HTERT RPE-1 (cell line): ENCODE data around the gene FALEC.

Source experiments
- in situ Hi-C: fragments of 300-500 bp; cut with MboI; formaldehyde crosslinking; loops from 4 replicates; pipeline ENCODE4 v1.14.3; 2020; ENCODE audit warnings: low sequenced_read_pairs

Gene FALEC

DNA sequence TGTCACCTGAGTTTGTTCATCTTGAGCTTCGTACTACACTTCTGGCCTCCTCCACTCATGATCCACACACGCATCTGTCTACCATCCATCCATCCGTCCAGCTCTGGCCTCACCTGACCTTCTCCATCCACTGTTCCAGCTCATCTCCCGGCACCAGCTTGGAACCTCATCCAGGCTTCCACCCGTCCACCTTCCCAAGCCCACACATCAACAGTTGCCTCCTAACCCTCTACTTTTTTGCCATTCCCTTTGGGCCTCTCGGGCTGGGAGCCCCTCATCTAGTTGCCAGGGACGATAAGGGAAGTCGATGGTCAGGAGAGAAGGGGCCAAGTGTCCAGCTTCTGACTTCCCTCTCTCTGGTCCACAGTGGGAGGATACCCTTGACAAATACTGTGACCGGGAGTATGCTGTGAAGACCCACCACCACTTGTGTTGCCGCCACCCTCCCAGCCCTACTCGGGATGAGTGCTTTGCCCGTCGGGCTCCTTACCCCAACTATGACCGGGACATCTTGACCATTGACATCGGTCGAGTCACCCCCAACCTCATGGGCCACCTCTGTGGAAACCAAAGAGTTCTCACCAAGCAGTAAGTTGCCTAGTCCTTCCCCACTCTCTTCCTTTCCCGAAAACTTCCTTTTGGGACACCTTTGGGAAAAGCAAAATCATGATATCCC lies 3.4 kb upstream of the FALEC start:
- in situ Hi-C loops, result no loop called here

- in situ Hi-C loops, result no loop called here
Observed at GRCh38 chr1:150512846-150513245, 2.7 kb upstream of the FALEC start.

- in situ Hi-C loops, result no loop called here
Observed at GRCh38 chr1:150513351-150513791, 2.2 kb upstream of the FALEC start.

- in situ Hi-C loops, result no loop called here
Observed at GRCh38 chr1:150514260-150514659, 1.3 kb upstream of the FALEC start.

DNA sequence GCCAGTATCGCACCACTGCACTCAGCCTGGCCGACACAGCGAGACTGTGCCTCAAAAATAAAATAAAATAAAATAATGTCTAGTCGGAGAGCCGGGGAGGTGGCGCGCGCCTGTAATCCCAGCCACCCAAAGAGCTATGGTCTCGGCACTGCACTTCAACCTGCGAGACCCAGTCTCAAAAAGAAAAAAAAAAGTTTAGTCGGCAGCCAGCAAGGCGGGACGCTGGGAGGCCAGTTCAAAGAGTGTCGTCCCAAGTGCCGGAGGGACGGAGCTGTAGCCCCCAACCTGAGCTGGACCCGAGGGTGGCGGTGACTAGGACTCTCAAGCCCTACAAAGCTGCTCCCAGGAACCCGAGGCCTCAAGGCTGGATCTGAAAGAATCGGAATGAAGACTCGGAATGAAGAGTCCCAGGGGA lies 632 bp upstream of the FALEC start:
- in situ Hi-C loops, result no loop called here

DNA sequence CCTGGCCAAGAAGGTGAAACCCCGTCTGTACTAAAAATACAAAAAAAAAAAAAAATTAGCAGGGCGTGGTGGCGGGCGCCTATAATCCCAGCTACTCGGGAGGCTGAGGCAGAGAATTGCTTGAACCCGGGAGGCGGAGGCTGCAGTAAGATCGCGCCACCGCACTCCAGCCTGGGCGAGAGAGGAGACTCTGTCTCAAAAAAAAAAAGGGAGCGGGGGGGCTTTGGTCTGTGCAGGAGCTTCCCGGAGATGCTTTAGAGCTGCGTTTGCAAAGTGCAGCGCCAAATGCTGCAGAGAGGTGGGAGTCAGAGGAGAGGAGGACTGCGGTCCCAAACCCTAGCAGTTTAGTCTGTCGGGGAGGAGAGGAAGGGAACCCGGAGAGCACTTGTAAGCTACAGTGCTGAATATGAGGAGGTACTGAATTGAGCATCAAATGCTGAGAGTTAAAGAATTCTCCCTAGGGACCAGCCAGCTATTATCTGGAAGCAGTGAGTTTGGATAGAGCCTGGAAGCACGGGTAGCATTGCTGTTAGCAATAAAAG lies 569 bp downstream of the FALEC start:
- in situ Hi-C loops, result no loop called here

DNA sequence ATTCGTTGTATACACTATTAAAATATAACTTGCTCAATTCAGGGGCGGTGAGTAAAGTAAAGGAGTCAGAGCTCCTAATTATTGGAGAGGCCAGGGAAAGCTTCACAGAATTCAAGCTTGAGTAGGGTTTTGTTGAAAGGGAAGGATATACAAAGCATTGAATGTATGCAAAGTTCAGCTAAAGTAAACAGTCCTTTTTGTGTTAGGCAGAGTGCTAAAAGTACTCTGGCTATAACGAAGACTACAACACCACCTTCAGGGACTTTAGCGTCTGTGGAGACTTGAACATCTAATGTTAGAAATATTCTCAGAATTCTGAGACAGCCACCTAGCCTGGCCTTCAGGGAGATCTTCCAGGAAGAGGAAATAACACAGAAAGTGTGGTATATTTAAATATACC lies 1.1 kb downstream of the FALEC start:
- in situ Hi-C loops, result no loop called here

- in situ Hi-C loops, result no loop called here
Observed at GRCh38 chr1:150521196-150521968, 5.8 kb downstream of the FALEC start.

DNA sequence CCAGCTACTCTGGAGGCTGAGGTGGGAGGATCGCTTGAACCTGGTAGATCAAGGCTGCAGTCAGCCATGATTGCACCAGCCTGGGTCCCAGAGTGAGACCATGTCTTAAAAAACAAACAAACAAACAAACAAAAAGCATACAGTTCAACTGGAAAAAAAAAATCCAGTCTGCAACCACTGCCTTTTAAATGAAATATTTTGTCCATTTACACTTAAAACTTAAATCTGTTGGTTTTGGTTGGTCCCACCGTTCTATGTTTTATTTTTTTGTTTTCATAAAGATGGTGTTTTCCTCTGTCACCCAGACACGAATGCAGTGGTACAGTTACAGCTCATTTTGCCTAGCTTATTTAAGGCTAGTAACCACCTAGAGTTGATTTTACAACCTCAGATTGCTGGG lies 9.8 kb downstream of the FALEC start:
- in situ Hi-C loops, result no loop called here

DNA sequence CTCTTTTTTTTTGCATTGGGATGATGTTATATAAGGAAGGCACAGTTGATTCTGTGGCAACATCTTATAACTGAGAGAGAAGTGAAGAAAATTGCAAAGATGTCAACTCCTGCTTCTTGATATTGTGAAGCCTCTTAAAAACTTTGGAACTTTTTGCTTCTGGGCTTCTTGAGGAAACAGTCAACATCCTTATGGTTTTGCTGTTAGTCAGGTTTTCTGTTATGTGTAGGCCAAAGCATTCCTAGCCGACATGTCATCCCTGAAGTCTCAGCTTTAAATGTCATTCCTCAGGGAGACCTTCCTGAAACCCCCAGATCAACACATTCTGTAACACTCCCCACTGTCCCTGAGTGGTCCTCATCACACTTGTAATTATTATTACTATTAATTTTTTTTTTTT lies 12.6 kb downstream of the FALEC start:
- in situ Hi-C loops, result no loop called here

GRCh38 chr1:150529017-150529416 lies 13.5 kb downstream of the FALEC start:
- in situ Hi-C loops, result no loop called here

DNA sequence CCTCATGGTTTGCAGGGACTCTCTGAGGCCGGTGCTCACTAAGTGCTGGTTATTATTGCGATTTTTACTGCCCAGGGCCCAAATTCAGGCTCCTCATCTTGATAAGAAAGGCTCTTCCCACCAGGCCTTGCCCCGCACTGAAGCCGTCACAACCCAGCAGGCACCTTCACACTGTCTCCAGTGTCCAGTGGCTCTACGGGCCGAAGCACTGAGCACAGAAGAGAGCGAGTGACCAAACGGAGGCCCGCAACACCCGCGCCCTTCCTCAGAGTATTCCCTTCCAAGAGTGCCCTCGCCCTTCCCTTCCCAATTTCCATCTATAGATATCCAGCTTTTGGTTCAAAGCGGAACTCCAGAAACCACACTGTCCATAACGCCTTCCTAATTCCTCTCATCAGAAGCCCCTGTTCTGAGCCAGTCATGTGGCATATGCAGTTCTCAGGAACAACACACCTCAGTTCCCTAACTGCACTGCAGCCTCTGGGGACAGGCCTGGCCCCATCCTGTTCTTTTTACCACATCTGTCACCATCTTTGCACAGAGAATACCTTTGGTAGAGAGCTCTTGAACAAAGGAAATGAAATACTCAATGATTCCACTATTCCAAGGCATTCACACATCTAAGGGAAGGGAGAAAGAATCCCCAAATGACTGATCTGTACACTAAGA lies 15.1 kb downstream of the FALEC start:
- in situ Hi-C loops, result no loop called here

DNA sequence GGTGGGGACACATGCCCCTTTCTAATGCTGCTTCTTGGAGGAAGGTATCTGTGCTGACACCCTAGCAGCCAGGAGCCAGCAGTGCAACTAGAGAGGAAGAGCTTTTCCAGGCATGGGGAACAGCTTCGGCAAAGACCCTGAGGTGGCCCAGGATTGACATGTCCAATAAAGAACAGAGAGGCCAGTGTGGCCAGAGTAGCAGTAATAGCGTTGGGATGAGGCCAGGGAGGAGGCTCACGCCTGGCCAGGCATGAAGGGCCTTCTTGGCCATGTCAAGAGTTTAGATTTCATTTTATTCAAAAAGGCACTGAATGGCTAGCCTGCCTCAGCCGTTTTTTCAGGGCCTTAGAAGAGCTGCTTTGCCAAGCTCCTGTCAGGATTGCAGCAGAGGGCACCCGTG lies 17.3 kb downstream of the FALEC start:
- in situ Hi-C loops, result no loop called here

DNA sequence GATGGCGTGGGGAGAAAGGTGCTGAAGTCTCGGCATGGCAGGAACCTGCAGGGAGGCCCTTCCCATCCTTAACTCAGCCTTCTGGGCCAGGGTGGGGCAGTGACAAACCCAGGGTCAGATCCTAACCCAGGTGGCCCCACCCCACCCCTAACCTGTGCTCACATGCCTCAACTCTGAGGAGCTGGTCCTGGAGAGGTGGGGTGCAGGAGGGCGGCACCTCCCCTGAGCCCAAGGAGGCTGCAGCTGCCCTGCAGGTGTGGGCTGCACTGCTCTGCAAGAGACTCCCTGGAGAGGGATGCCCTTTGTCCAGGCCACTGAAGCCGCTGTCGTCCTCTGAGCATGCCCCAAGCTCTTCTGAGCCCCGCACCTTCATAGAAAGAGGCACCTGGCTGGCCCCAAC lies 18.4 kb downstream of the FALEC start:
- in situ Hi-C loops, result no loop called here

GRCh38 chr1:150535511-150536287 lies 20.1 kb downstream of the FALEC start:
- in situ Hi-C loops, result no loop called here

DNA sequence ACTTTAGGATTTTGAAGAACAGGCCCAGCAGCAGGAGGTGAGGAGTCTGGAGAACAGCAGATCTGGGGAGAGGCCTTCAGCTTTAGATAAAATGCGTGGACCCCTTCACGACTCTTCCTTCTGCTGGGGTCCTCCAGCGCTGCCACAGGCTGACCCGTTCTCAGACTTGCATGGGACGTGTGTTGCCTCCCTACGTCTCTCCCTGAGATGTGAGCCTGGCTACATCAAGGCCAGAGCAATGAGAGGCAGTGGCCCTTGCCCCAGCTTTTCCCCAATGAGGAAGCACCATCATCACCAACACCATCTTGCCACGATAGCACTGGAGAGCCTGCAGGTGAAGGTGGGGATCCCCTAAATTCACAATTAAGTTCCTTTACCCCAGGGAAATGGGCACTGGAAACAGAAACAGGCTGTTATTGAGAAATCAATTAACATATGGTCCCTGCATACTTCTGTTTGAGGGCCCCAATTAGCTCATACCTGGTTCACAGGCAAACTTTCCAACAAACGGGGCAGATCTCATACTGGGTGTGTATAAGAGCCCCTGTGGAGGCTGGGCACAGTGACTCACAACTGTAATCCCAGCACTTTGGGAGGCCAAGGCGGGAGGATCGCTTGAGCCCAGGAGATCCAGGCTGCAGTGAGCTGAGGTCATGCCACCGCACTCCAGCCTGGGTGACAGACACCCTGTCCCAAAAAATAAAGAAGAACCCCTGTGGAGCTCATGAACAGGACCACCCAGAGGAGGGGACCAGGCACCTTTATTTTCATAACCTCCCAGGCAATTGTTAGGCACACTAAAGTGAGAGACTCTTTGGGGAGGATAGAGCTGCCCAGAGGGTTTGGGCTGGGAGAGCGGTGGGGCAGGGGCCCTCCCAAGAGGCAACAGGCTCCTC lies 21.5 kb downstream of the FALEC start:
- in situ Hi-C loops, result no loop called here

- in situ Hi-C loops, result no loop called here
Observed at GRCh38 chr1:150537732-150538684, 22.5 kb downstream of the FALEC start.

GRCh38 chr1:150543500-150544143 lies 28.1 kb downstream of the FALEC start:
- in situ Hi-C loops, result no loop called here
